Thyroid gland (tissue), 4 donors: Measurements from ENCODE around the gene ADCY1. TPM values are rescaled to one million over a fixed set of nuclear protein-coding genes. Genes with fewer than 3 reads are reported as not detected.
A peak's percentile ranks its signal among the peaks of the same experiment; 100 is the strongest.

Experiments
- DNase-seq, 2 donors: peaks; one replicate each; pipeline ENCODE4 v3.0.0-alpha.2; 2019
- H3K27ac ChIP-seq, 3 donors: fragments of 200-600 bp; sonication (generic); 1 replicate in 2 of 3; 2 replicates in 1 of 3; pipeline ENCODE4 v1.5.1; 2016 to 2019; ENCODE audit warnings: mild to moderate bottlenecking in 1 of 3, moderate library complexity in 1 of 3
- H3K27me3 ChIP-seq: fragments of 200-600 bp; sonication (generic); one replicate; pipeline ENCODE4 v1.5.1; 2019
- H3K36me3 ChIP-seq, 2 donors: fragments of 200-600 bp; sonication (generic); one replicate each; pipeline ENCODE4 v1.5.1; 2016 to 2019
- H3K4me1 ChIP-seq, 2 donors: fragments of 200-600 bp; sonication (generic); one replicate each; pipeline ENCODE4 v1.5.1; 2017 to 2019
- H3K4me3 ChIP-seq, 3 donors: fragments of 200-600 bp; sonication (generic); replicated peaks in 1 of 3; 1 replicate in 2 of 3; 2 replicates in 1 of 3; pipeline ENCODE4 v1.5.1; 2016; ENCODE audit warnings: mild to moderate bottlenecking in 1 of 3
- H3K9me3 ChIP-seq: fragments of 200-600 bp; sonication (generic); one replicate; pipeline ENCODE4 v1.5.1; 2017
- POLR2A ChIP-seq, 2 donors: fragments of 450-650 bp; IDR thresholded peaks; one replicate each; pipeline ENCODE4 v1.6.1; 2017; ENCODE audit warnings: antibody characterized with exemption in 2 of 2, mild to moderate bottlenecking in 2 of 2, moderate library complexity in 1 of 2
- WGBS, 2 donors: methylation state at CpG; one replicate each; pipeline ENCODE4 v1.1.5; 2017; 5-methylcytosine and 5-hydroxymethylcytosine counted together
- intact Hi-C: fragments of 100-400 bp; cut with DNase I; formaldehyde crosslinking; loops from one replicate; pipeline ENCODE4 v1.15.1; 2023
- total RNA-seq, 4 donors: library from RNA; depleted of rRNA; stranded (reverse); fragments of >200 nt; gene quantifications; one replicate each; pipeline ENCODE4 v1.2.3, GENCODE V29; 2016
- TF ChIP-seq, protein P1 (sequence below), 6 experiments: fragments of 200-600 bp in 3 of 6; fragments of 450-650 bp in 3 of 6; sonication (generic) in 3 of 6; IDR thresholded peaks; one replicate each; pipeline ENCODE4 v1.5.1; 2016 to 2019; ENCODE audit warnings: antibody characterized with exemption in 6 of 6, mild to moderate bottlenecking in 2 of 6, inconsistent platforms in 1 of 6, moderate library complexity in 1 of 6

The ADCY1 gene
- total RNA-seq, 4 donors from 2014 or later = 5.8 to 11.6 (median 7.7) TPM

DNA sequence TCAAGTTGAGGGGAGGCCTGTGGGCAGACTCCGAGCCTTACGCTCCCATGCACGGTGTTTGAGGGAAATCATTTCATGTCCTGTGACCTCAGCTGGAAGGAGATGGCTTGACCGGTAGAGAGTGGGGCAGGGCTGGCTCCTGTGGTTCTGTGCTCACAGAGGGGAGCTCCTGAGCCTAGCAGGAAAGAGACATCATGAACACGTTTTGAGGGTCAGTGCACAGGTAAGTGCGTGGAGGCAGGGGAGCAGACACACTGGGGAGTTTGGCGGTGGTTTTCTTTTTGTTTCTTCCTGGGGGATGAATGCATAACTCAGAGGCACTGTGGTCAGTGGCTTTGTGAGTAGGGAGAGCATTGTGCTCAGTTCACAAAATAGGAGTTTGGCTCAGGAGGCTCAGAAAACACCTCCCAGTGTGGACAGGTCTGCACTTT, 22.5 kb downstream of the ADCY1 start:
- TF ChIP-seq, protein P1, sequence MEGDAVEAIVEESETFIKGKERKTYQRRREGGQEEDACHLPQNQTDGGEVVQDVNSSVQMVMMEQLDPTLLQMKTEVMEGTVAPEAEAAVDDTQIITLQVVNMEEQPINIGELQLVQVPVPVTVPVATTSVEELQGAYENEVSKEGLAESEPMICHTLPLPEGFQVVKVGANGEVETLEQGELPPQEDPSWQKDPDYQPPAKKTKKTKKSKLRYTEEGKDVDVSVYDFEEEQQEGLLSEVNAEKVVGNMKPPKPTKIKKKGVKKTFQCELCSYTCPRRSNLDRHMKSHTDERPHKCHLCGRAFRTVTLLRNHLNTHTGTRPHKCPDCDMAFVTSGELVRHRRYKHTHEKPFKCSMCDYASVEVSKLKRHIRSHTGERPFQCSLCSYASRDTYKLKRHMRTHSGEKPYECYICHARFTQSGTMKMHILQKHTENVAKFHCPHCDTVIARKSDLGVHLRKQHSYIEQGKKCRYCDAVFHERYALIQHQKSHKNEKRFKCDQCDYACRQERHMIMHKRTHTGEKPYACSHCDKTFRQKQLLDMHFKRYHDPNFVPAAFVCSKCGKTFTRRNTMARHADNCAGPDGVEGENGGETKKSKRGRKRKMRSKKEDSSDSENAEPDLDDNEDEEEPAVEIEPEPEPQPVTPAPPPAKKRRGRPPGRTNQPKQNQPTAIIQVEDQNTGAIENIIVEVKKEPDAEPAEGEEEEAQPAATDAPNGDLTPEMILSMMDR (IDR thresholded peaks at IDR 0.05) = no peak
- TF ChIP-seq POLR2A (IDR thresholded peaks at IDR 0.05) = no peak
- Histone ChIP-seq H3K4me3 (no peak overlapping the region), H3K36me3 (no peaks in the 10 kb centered on the region), H3K4me1 (peaks cover 0 to 16% of the 10 kb centered on the region in 2 donors), H3K27ac (no peak overlapping the region), H3K27me3 (no peaks in the 10 kb centered on the region), H3K9me3 (no peaks in the 10 kb centered on the region)
- intact Hi-C loops = no loop called here
- 63 to 71% methylated on average over 7 of the region's 7 CpGs for WGBS, 2 donors
- DNase-seq = peak; percentile 37 to 49

DNA sequence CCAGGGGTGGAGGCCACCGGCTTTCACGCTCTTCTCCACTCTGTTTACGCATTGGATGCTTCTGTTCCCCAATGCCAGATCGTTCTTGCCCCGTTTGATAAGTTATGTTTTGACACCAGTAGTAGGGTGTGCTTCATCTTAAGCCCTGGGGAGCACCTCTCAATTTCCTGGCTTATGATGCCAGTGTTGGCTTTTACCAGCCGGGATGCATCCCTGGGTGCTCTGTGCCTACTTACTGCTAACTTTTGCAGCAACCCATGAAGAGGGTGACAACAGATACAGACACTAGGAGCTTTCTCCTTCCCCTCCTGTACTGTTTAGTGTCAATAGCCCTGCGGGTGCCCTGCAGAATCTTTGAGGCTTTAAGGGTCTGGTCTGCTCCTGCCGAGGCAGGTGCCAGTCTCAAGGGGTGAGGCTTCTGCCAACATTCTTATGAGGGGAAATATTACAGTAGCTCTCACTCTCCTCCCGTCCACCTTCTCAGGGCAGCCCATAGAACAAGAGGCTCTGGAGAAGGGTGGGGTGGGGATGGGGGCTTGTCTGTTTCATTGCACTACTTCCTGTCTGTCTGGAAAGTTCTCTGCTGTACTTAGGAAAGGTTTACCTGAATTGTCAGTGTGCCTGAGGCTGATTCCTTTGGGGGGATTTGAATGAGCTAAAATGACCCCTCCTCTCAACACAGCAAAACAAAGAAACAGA, 23.3 kb downstream of the ADCY1 start:
- H3K27me3 ChIP-seq = no peaks in the 10 kb centered on the region
- no peaks in the 10 kb centered on the region for H3K9me3 ChIP-seq
- peaks cover 0 to 16% of the 10 kb centered on the region in 2 donors for H3K4me1 ChIP-seq
- H3K27ac ChIP-seq = no peak overlapping the region
- intact Hi-C loops = no loop called here
- H3K4me3 ChIP-seq = no peak overlapping the region
- DNase-seq = no peak
- TF ChIP-seq, protein P1 (IDR thresholded peaks at IDR 0.05) = no peak
- TF ChIP-seq POLR2A (IDR thresholded peaks at IDR 0.05) = no peak
- 66 to 68% methylated on average over 9 of the region's 9 CpGs for WGBS, 2 donors
- no peaks in the 10 kb centered on the region for H3K36me3 ChIP-seq

DNA sequence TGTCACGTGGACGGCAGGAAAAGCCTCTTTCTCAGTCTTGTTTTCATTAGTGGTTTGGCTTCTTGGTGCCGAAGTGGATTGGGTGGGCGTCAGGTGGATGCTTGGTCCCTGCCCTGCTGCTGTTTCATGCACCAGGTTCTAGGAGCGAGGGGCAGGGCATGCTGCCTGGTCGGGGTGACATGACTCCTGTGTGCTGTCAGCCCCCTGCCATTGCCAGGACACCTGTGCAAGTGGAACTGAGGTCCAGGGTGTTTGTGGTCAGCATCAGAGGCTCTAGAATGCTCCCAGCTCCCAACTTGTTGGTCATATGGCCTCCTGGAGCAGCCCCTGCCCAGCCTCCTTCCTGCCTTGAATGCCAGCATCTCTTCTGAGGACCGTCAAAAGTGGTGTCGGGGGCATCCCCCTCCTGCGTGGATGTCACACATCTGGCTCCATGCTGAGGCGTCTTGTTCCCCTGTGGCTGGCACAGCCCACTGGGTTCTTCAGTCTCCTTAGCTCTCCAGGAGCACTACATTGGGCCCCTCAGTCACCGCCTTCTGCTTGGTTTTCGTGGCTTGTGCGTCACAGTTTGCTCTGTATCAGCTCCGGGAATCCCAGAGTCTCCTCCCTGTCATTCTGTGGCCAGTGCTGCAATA, 24.8 kb downstream of the ADCY1 start:
- WGBS, 2 donors = 93 to 95% methylated on average over 12 of the region's 14 CpGs
- intact Hi-C loops = no loop called here
- H3K36me3 ChIP-seq = no peaks in the 10 kb centered on the region
- no peak overlapping the region for H3K27ac ChIP-seq
- H3K4me1 ChIP-seq = peaks cover 0 to 16% of the 10 kb centered on the region in 2 donors
- DNase-seq = no peak
- TF ChIP-seq, protein P1 (IDR thresholded peaks at IDR 0.05) = no peak
- TF ChIP-seq POLR2A (IDR thresholded peaks at IDR 0.05) = no peak
- no peak overlapping the region for H3K4me3 ChIP-seq
- H3K9me3 ChIP-seq = no peaks in the 10 kb centered on the region
- no peaks in the 10 kb centered on the region for H3K27me3 ChIP-seq

DNA sequence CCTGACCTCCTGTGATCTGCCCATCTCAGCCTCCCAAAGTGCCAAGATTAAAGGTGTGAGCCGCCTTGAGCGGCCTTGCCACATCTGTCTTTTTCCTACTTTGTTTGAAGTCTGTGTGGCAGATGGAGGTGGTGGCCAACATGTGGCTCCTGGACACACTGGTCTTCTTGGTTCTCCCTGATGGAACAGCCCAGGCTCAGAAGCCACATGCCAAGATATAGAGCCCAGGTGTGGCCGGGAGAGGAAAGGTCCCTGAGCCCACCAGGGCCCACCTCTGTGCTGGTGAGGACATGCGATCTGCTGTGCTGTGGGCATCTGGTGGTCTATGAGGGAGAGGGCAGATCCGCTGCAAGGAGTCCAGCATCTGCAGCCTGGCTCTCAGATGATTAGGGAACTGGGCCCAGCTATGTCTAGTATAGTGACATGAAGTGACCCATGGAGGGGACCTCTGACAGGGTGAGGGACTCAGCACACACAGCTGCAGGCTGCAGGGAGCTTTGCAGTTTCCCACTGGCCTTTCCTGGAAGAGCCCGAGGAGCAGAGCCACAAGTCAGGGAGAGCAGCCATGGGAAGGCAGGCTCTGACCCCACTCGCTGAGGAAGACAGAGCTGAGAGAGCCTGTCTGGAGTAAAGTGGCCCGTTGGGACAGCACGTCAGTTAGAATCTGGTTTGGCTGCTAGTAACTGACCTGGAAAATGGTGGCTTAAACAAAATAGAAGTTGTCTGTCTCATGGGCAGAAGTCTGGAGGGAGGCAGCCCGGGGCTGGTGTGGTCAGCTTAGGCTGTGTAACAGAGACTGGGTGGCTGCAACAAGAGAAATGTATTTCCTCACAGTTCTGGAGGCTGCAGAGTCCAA, 25.9 kb downstream of the ADCY1 start:
- no peak overlapping the region for H3K4me3 ChIP-seq
- WGBS, 2 donors = 79 to 93% methylated on average over 8 to 10 of the region's 10 CpGs
- TF ChIP-seq, protein P1 (IDR thresholded peaks at IDR 0.05) = no peak
- TF ChIP-seq POLR2A (IDR thresholded peaks at IDR 0.05) = no peak
- H3K9me3 ChIP-seq = no peaks in the 10 kb centered on the region
- no peaks in the 10 kb centered on the region for H3K27me3 ChIP-seq
- DNase-seq = no peak
- peaks cover 0 to 16% of the 10 kb centered on the region in 2 donors for H3K4me1 ChIP-seq
- intact Hi-C loops = no loop called here
- no peaks in the 10 kb centered on the region for H3K36me3 ChIP-seq
- no peak overlapping the region for H3K27ac ChIP-seq
